Activated naive CD8-positive, alpha-beta T cell treated with anti-CD3 and anti-CD28 coated beads, Interleukin-2, amount 10 ng/mL, durations not matched to agents 7 days and 5 days (primary cell): ENCODE data around the gene ZNF133. TPM values are rescaled to one million over a fixed set of nuclear protein-coding genes. Genes with fewer than 3 reads are reported as not detected.

Source experiments
- ATAC-seq: fragments of 150-1000 bp; cut with Tn5 transposase; one replicate; pipeline ENCODE4 v1.10.0; 2021; ENCODE audit warnings: low read depth, moderate library complexity
- POLR2A ChIA-PET: fragments of 350-600 bp; sonication (Branson Sonifier 250); formaldehyde crosslinking; loops from one replicate; lab custom pipeline; 2021; ENCODE audit warnings: antibody characterized with exemption; lab: Charles Lee
- DNase-seq: peaks from one replicate; pipeline ENCODE4 v3.0.0; 2021
- H3K27ac Mint-ChIP-seq: one replicate; pipeline ENCODE4 v1.8.0; 2022; ENCODE audit warnings: mild to moderate bottlenecking, mixed read lengths
- H3K27me3 Mint-ChIP-seq: one replicate; pipeline ENCODE4 v1.8.0; 2022; ENCODE audit warnings: mild to moderate bottlenecking, moderate library complexity, mixed read lengths
- H3K36me3 Mint-ChIP-seq: one replicate; pipeline ENCODE4 v1.8.0; 2021; ENCODE audit warnings: mild to moderate bottlenecking, mixed read lengths
- H3K4me1 Mint-ChIP-seq: one replicate; pipeline ENCODE4 v1.8.0; 2021; ENCODE audit warnings: mixed read lengths
- H3K4me3 Mint-ChIP-seq: one replicate; pipeline ENCODE4 v1.8.0; 2022; ENCODE audit warnings: mild to moderate bottlenecking, moderate library complexity, mixed read lengths
- H3K9me3 Mint-ChIP-seq: one replicate; pipeline ENCODE4 v1.8.0; 2021; ENCODE audit warnings: mixed read lengths
- total RNA-seq, 2 experiments: library from RNA; stranded (reverse); gene quantifications; one replicate each; pipeline ENCODE4 v1.2.3, GENCODE V29; 2021

ZNF133 gene
- total RNA-seq, 2 experiments from 2014 or later = 9.2 TPM

DNA sequence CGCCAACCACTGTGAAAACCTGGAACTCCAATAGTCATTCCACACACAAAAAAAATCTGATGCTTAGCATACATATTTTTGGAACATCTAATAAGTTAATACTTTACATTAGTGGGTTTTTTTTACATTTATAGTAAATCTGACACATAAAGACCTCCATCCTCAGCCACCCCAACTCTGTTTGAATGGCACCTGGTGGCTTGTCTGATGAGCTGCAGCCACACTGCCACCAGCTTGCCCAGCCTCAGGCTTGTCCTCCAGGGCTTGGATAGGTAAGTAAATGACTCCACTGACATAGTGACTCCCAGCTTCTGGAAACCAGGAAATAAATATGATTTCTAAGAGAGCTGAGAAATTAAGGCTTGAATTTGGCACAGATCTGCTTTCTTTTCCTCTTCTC is 71.5 kb downstream of the ZNF133 start:
- Mint-ChIP-seq H3K27ac (no peak overlapping the region), H3K4me1 (peaks cover 2% of the 10 kb centered on the region), H3K4me3 (no peak overlapping the region), H3K36me3 (no peaks in the 10 kb centered on the region), H3K9me3 (peaks cover under 1% of the 10 kb centered on the region), H3K27me3 (peaks cover 2% of the 10 kb centered on the region)
- DNase-seq (no peak), ATAC-seq (no peak)
- POLR2A ChIA-PET = no interaction called here

DNA sequence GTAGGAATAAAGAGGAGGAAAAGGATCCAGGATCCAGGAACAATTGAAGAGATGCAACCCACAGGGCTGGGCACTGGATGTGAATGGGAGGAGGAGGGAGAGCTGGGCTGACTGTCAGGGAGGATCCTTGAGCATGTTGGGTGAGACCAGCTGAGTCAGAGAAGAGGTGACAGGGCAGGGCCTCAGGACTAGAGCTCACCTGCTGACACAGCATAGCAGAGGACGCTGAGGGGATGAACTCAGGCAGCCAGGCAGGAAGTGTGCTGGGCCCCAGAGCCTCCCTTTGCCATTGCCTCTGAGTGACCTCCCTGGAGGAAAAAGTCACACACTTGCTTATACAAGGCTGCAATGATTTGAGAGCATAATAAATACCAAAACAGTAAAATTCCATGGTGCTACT is 72.3 kb downstream of the ZNF133 start:
- peaks cover 2% of the 10 kb centered on the region for H3K4me1 Mint-ChIP-seq
- H3K9me3 Mint-ChIP-seq = no peaks in the 10 kb centered on the region
- no peak overlapping the region for H3K4me3 Mint-ChIP-seq
- POLR2A ChIA-PET = no interaction called here
- no peak for ATAC-seq
- no peak for DNase-seq
- H3K27me3 Mint-ChIP-seq = peaks cover 2% of the 10 kb centered on the region
- no peak overlapping the region for H3K27ac Mint-ChIP-seq
- H3K36me3 Mint-ChIP-seq = no peaks in the 10 kb centered on the region

DNA sequence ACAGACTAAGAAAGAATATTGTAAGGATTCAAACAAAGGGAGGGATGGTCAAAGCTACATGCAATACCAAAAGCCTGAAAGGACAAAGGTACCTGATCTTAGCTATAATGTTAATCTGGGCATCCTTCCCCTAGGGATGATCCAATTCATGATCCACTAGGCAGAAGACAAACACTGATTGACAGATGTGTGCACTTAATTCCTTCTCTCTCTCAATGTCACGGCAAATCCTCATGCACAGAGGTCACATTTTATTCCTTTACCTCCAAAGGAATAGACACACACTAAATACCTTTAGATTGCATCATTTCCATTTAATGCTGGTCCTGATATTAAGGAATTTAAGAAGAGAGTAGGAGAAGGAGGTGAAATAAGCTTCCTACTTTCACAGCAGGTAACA is 73.4 kb downstream of the ZNF133 start:
- Mint-ChIP-seq H3K9me3 (no peaks in the 10 kb centered on the region), H3K36me3 (no peaks in the 10 kb centered on the region), H3K4me3 (no peak overlapping the region), H3K4me1 (peaks cover 2% of the 10 kb centered on the region), H3K27me3 (peaks cover 2% of the 10 kb centered on the region), H3K27ac (no peak overlapping the region)
- ATAC-seq (no peak), DNase-seq (no peak)
- POLR2A ChIA-PET = no interaction called here

DNA sequence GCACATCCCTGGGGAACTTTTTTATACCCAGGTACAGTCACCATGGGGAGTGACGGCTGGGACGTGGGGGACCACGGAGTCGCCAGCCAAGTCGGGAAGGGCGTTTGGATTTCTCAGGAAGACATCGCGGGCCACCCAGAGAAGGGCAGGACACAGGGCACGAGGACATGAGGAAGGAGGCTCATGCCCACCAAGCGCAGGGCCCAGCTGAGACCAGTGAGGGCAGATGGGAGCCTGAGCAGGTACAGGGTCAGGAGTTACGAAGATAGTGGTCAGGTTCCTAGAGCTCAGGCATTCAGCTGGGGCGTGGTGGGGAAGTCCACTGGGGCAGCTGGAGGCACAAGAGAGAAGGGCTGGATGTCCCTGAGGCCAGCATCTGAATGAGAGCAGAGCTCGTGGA is 74.6 kb downstream of the ZNF133 start:
- H3K27ac Mint-ChIP-seq = no peak overlapping the region
- ATAC-seq (no peak), DNase-seq (no peak)
- no peak overlapping the region for H3K4me3 Mint-ChIP-seq
- no peaks in the 10 kb centered on the region for H3K36me3 Mint-ChIP-seq
- peaks cover 2% of the 10 kb centered on the region for H3K4me1 Mint-ChIP-seq
- POLR2A ChIA-PET = no interaction called here
- H3K27me3 Mint-ChIP-seq = peaks cover 2% of the 10 kb centered on the region
- no peaks in the 10 kb centered on the region for H3K9me3 Mint-ChIP-seq

DNA sequence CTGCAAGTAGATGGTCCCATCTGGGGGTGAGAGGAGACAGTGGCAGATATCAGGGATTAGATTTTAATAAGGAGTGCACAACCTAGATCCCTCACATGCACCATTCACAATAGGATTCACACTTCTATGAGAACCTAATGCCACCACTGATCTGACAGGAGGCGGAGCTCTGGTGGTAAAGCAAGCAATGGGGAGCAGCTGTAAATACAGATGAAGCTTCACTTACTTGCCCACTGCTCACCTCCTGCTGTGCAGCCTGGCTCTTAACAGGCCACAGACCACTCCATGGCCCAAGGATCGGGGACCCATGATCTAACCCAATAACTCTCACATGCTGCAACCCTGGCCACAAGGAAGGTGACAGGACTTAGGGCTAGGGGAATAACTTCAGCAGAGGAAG is 75.4 kb downstream of the ZNF133 start:
- Mint-ChIP-seq H3K9me3 (no peaks in the 10 kb centered on the region), H3K27me3 (peaks cover 2% of the 10 kb centered on the region), H3K4me1 (peaks cover 2% of the 10 kb centered on the region), H3K27ac (no peak overlapping the region), H3K4me3 (no peak overlapping the region), H3K36me3 (no peaks in the 10 kb centered on the region)
- ATAC-seq (no peak), DNase-seq (no peak)
- POLR2A ChIA-PET = no interaction called here

DNA sequence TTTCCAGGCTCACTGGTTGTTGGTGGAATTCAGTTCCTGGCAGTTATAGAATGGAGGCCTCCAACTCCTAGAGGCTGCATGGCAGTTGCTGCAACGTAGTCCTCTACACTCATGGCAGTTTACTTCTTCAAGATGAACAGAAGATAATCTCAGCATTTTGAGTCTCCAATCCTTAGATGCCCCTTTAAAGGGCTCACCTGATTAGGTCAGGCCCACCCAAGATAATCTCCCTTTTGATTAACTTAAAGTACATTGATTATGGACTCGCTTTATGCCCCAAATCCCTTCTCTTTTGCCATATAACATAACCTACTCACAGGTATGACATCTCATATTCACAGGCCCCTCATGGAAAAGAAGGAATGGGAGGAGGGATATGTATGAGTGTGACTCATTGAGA is 76.4 kb downstream of the ZNF133 start:
- Mint-ChIP-seq H3K27me3 (peaks cover 2% of the 10 kb centered on the region), H3K4me1 (peaks cover 2% of the 10 kb centered on the region), H3K4me3 (no peak overlapping the region), H3K9me3 (no peaks in the 10 kb centered on the region), H3K36me3 (no peaks in the 10 kb centered on the region), H3K27ac (no peak overlapping the region)
- POLR2A ChIA-PET = no interaction called here
- no peak for ATAC-seq
- DNase-seq = no peak

Other genes with a start within 250 kb of the ZNF133 start
- not detected for gene OVOL2, start 230.6 kb upstream of the ZNF133 start, total RNA-seq
- 10 to 100 TPM; 17.7 to 18.0 TPM for gene KAT14, start 150.7 kb upstream of the ZNF133 start, total RNA-seq
- gene PET117, start 150.7 kb upstream of the ZNF133 start, total RNA-seq = 10 to 100 TPM; 13.1 to 15.7 TPM
- gene DZANK1, start 178.5 kb downstream of the ZNF133 start, total RNA-seq = 1 to 10 TPM; 1.8 to 2.2 TPM
- gene POLR3F, start 178.9 kb downstream of the ZNF133 start, total RNA-seq = 1 to 10 TPM; 8.3 to 8.5 TPM
- gene RBBP9, start 208.7 kb downstream of the ZNF133 start, total RNA-seq = 10 to 100 TPM; 13.9 to 15.2 TPM
- 10 to 100 TPM; 64.0 to 65.0 TPM for gene SEC23B, start 219.4 kb downstream of the ZNF133 start, total RNA-seq